Thymus (tissue), 11 donors: ENCODE measurements around the gene POLD2. TPM values are rescaled to one million over a fixed set of nuclear protein-coding genes. Genes with fewer than 3 reads are reported as not detected.
A peak's percentile ranks its signal among the peaks of the same experiment; 100 is the strongest.

Source experiments
- DNase-seq, 9 donors: peaks; one replicate each; pipeline ENCODE4 v3.0.0-alpha.2; 2013; ENCODE audit warnings: low spot score in 9 of 9, low read depth in 6 of 9, missing footprints in 1 of 9
- H3K27ac ChIP-seq, 2 donors: one replicate each; pipeline ENCODE4 v1.5.1; 2013; ENCODE audit warnings: control low read depth in 1 of 2, low read depth in 1 of 2, low read length in 1 of 2, mild to moderate bottlenecking in 1 of 2, moderate library complexity in 1 of 2
- H3K27me3 ChIP-seq, 2 donors: one replicate each; pipeline ENCODE4 v1.5.1; 2013; ENCODE audit warnings: low read length in 1 of 2; ENCODE audit not compliant: control insufficient read depth in 2 of 2, insufficient read depth in 1 of 2
- H3K36me3 ChIP-seq, 2 donors: one replicate each; pipeline ENCODE4 v1.5.1; 2013; ENCODE audit warnings: low read length in 1 of 2, mild to moderate bottlenecking in 1 of 2, moderate library complexity in 1 of 2; ENCODE audit not compliant: control insufficient read depth in 2 of 2, insufficient read depth in 2 of 2
- H3K4me1 ChIP-seq, 2 donors: one replicate each; pipeline ENCODE4 v1.5.1; 2013; ENCODE audit warnings: low read length in 2 of 2; ENCODE audit not compliant: control insufficient read depth in 2 of 2, insufficient read depth in 2 of 2
- H3K4me3 ChIP-seq, 2 donors: one replicate each; pipeline ENCODE4 v1.5.1; 2013; ENCODE audit warnings: low read length in 2 of 2, control low read depth in 1 of 2, mild to moderate bottlenecking in 1 of 2
- H3K9me3 ChIP-seq, 2 donors: one replicate each; pipeline ENCODE4 v1.5.1; 2013; ENCODE audit warnings: low read length in 1 of 2, mild to moderate bottlenecking in 1 of 2; ENCODE audit not compliant: control insufficient read depth in 2 of 2, insufficient read depth in 1 of 2
- WGBS: extraction: QIAGEN DNeasy Blood & Tissue Kit; methylation state at CpG from one replicate; pipeline ENCODE4 v1.1.7; 2013; 5-methylcytosine and 5-hydroxymethylcytosine counted together
- polyA plus RNA-seq: library from polyadenylated mRNA; stranded (reverse); fragments of 200-250 nt; gene quantifications from one replicate; pipeline ENCODE4 v1.2.3, GENCODE V29; 2013
- total RNA-seq: library from RNA; stranded (reverse); fragments of 120-200 nt; gene quantifications from one replicate; pipeline ENCODE4 v1.2.4, GENCODE V29; 2013
- donor health status: healthy.

The POLD2 gene
- total and polyA plus RNA-seq, 2 donors = 44.0 to 79.6 TPM

GRCh38 chr7:44067064-44067951, 56.0 kb downstream of the POLD2 start:
- 95% methylated on average over 11 of the region's 11 CpGs for WGBS
- no peak overlapping the region for H3K4me3 ChIP-seq
- H3K27ac ChIP-seq = no peak overlapping the region
- no peak for DNase-seq
- no peaks in the 10 kb centered on the region for H3K9me3 ChIP-seq
- H3K36me3 ChIP-seq = peaks cover 8 to 13% of the 10 kb centered on the region in 2 donors
- peaks cover 0 to 26% of the 10 kb centered on the region in 2 donors for H3K27me3 ChIP-seq
- peaks cover 7 to 43% of the 10 kb centered on the region in 2 donors for H3K4me1 ChIP-seq

GRCh38 chr7:44066494-44067063, 56.8 kb downstream of the POLD2 start:
- peaks cover 5 to 37% of the 10 kb centered on the region in 2 donors for H3K4me1 ChIP-seq
- H3K9me3 ChIP-seq = no peaks in the 10 kb centered on the region
- no peak overlapping the region for H3K4me3 ChIP-seq
- DNase-seq = no peak
- no peak overlapping the region for H3K27ac ChIP-seq
- H3K36me3 ChIP-seq = peaks cover 13% of the 10 kb centered on the region in 2 donors
- H3K27me3 ChIP-seq = peaks cover 0 to 26% of the 10 kb centered on the region in 2 donors
- 77% methylated on average over 7 of the region's 7 CpGs for WGBS

- Histone ChIP-seq H3K9me3 (no peaks in the 10 kb centered on the region), H3K36me3 (peaks cover 13 to 18% of the 10 kb centered on the region in 2 donors), H3K27me3 (peaks cover 0 to 26% of the 10 kb centered on the region in 2 donors), H3K27ac (no peak overlapping the region), H3K4me1 (peaks cover 5 to 35% of the 10 kb centered on the region in 2 donors), H3K4me3 (no peak overlapping the region)
- no peak for DNase-seq
- 45% methylated on average over 6 of the region's 6 CpGs for WGBS
These were observed 57.3 kb downstream of the POLD2 start for GRCh38 chr7:44066111-44066460.

- H3K4me1 ChIP-seq = peaks cover 5 to 34% of the 10 kb centered on the region in 2 donors
- H3K27ac ChIP-seq = no peak within 1 kb of the TSS
- H3K4me3 ChIP-seq = no peak within 1 kb of the TSS
- 42% methylated on average over 14 of the region's 14 CpGs for WGBS
- DNase-seq = peak in 1 of 9 donors; percentile 50
- H3K27me3 ChIP-seq = peaks cover 0 to 26% of the 10 kb centered on the region in 2 donors
- no peaks in the 10 kb centered on the region for H3K9me3 ChIP-seq
- H3K36me3 ChIP-seq = peaks cover 18 to 23% of the 10 kb centered on the region in 2 donors
These were observed 57.8 kb downstream of the POLD2 start, which contains the start of gene PGAM2 for GRCh38 chr7:44065431-44066110. PGAM2 (minus strand) TSS chr7:44065567; CDS start chr7:44065529, 38 bp downstream.

- peaks cover 25 to 30% of the 10 kb centered on the region in 2 donors for H3K36me3 ChIP-seq
- no peak overlapping the region for H3K27ac ChIP-seq
- 62% methylated on average over 33 of the region's 33 CpGs for WGBS
- H3K4me1 ChIP-seq = peaks cover 5 to 34% of the 10 kb centered on the region in 2 donors
- H3K27me3 ChIP-seq = peaks cover 0 to 26% of the 10 kb centered on the region in 2 donors
- H3K4me3 ChIP-seq = no peak overlapping the region
- DNase-seq = no peak
- no peaks in the 10 kb centered on the region for H3K9me3 ChIP-seq
These were observed 58.4 kb downstream of the POLD2 start for GRCh38 chr7:44064791-44065430.

Other genes starting within 250 kb of the POLD2 start
- gene URGCP, start 217.0 kb downstream of the POLD2 start, total RNA-seq = 12.2 TPM
- gene URGCP, start 217.0 kb downstream of the POLD2 start, polyA plus RNA-seq = 14.6 TPM
- 6.7 TPM for gene UBE2D4, start 197.1 kb downstream of the POLD2 start, total RNA-seq
- gene UBE2D4, start 197.1 kb downstream of the POLD2 start, polyA plus RNA-seq = 10.2 TPM
- not detected for gene SPDYE1, start 125.7 kb downstream of the POLD2 start, total RNA-seq
- gene SPDYE1, start 125.7 kb downstream of the POLD2 start, polyA plus RNA-seq = not detected
- gene DBNL, start 78.8 kb downstream of the POLD2 start, total RNA-seq = 113 TPM
- 116 TPM for gene DBNL, start 78.8 kb downstream of the POLD2 start, polyA plus RNA-seq
- gene PGAM2, start 58.0 kb downstream of the POLD2 start, total RNA-seq = 31.0 TPM
- 5.7 TPM for gene PGAM2, start 58.0 kb downstream of the POLD2 start, polyA plus RNA-seq
- 20.6 TPM for gene POLM, start 41.0 kb downstream of the POLD2 start, total RNA-seq
- gene POLM, start 41.0 kb downstream of the POLD2 start, polyA plus RNA-seq = 38.6 TPM
- 57.4 TPM for gene AEBP1, start 19.2 kb downstream of the POLD2 start, total RNA-seq
- 126 TPM for gene AEBP1, start 19.2 kb downstream of the POLD2 start, polyA plus RNA-seq
- 0.57 TPM for gene MYL7, start 17.8 kb upstream of the POLD2 start, total RNA-seq
- 0.73 TPM for gene MYL7, start 17.8 kb upstream of the POLD2 start, polyA plus RNA-seq
- gene GCK, start 65.9 kb upstream of the POLD2 start, total RNA-seq = 0.24 TPM
- gene GCK, start 65.9 kb upstream of the POLD2 start, polyA plus RNA-seq = 0.30 TPM
- gene YKT6, start 77.4 kb upstream of the POLD2 start, total RNA-seq = 44.0 TPM
- 38.9 TPM for gene YKT6, start 77.4 kb upstream of the POLD2 start, polyA plus RNA-seq
- 0.85 TPM for gene CAMK2B, start 202.0 kb upstream of the POLD2 start, total RNA-seq
- 3.1 TPM for gene CAMK2B, start 202.0 kb upstream of the POLD2 start, polyA plus RNA-seq